NOMO-1 treated with DMSO at 0.1 percent for 48 hours (cell line): ENCODE results near the gene TMEM127.
"Not testable (repeated sequence)": the region's sequence is repeated elsewhere in the genome, so short reads cannot be mapped to it uniquely, and the experiment has no call there.

Experiments
- DNase-seq: peaks from one replicate; lab custom pipeline; 2025; ENCODE audit not compliant: unreplicated experiment; lab: John Stamatoyannopoulos, UW

Gene TMEM127

DNA sequence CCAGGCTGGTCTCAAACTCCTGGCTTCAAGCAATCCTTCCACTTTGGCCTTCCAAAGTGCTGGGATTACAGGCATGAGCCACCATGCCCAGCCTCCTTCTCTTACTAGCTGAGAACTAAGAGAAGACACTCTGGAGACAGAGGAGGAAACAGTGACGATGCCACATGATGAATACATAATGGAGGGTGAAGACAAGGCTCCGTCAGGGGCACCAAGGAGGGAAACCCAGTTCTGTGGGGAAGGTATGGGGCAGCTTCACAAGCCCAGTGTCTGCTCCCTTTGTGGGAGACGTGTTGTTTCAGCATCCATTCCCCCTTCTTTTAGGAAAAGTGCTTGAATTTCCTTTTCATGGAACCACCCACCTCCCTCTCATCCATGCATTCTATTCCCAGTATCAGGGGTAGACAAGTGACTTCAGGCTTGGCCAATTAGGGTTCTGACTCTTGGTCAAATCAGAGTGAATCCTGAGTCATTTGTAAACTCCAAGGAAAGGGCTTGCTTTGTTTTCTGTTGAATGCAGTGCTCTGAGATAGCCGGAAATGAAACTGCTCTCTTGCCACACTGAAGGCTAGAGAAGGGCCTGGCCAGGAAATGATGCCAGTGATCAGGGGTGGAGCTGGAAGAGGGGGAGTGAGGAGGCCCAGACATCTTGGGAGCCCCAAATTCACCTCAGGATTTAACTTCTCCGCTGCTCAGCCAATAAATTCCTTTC is 23.7 kb downstream of the TMEM127 start:
- DNase-seq = peak; percentile 91

DNA sequence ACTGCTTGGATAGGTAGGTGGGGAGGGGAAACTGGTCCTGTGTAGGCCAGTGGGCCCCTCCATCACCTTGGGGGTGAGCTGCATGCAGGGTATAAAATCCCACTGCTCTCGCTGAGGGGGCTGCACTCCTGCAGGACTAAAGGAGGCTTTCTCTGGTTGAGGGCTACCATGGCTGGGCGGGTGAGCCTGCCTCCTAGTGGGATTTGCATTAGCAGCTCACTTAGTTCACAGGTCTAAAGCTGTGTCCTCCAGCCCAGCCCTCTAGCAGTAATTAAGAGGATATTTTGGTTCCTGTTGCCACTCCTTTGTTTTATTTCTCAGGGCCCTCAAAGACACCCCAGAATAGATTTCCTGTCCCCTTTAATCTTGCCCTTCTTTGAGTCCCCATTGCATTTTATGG is 24.6 kb downstream of the TMEM127 start:
- DNase-seq = peak; percentile 34

DNA sequence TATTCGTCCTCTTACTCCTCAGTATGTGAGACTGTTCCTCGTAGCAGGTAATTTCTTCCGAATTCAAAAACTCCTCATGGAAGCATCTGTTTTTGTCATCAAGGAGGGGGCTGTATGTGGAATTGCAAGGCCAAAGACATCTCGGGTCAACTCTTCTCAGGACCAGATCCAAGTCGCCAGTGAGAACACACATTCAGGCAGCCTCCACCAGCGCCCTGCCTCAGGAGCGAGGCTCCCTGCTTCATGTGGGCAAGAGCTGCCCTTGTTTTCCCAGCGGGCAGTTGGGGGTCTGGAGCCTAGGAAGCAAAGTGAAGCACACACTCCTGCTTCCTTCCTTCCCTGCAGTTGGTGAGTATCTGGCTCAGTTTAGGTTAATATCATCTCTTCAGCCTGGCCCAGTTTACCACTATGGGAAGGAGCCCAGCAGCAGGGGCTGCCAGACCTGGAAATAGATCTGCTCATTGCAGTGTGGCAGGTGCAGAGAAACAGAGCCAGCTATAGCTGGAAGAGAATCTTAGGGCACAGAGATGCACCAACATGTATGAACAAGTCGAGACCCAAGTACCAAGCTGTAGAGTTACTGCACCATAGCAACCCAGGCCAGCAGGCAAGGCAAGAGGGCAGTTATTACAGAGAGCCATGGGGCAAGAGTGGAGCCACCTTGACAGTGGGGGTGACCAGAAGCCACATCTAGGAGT is 25.3 kb downstream of the TMEM127 start:
- DNase-seq = no peak

DNA sequence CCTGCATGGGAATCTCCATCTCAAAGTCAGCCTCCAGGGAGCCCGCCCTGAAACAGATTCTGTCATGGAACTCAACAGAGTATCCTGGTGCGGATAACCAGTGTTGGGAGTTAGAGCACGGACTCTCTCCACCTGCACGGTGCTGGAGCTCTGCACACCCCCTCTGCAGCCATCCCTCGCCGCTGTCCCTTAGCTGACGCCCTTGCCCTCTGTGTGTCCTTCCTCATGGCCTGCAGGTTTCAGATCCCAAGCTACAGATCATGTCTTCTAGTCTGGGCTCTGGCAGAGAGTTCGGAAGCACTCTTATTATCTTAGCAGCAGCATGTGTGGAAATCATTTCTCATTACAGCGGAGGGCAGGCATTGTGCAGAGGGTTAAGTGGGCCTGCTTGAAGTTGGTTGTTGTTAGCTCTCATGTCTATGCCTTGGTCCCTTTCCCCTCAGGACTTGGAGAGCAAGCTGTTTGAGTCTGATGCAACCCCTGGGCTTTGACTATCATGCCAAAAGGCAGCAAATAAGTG is 26.0 kb downstream of the TMEM127 start:
- DNase-seq = no peak

DNA sequence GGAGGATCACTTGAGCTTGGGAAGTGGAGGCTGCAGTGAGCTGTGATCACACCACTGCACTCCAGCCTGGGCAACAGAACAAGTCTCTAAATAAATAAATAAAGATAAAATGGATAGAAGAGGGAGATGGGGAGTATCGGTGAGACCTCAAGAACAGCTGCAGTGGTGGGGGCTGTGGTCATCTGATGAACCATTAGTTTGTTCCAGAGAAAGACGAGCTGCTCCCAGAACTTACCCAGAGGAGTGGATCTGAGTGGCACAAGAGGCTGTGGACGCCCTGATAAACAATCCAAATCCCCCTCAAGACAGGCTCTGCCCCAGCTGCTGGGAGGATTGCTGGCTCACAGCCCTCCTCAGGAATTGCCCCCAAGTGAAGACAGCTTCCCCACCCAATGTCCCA is 26.7 kb downstream of the TMEM127 start:
- no peak for DNase-seq

DNA sequence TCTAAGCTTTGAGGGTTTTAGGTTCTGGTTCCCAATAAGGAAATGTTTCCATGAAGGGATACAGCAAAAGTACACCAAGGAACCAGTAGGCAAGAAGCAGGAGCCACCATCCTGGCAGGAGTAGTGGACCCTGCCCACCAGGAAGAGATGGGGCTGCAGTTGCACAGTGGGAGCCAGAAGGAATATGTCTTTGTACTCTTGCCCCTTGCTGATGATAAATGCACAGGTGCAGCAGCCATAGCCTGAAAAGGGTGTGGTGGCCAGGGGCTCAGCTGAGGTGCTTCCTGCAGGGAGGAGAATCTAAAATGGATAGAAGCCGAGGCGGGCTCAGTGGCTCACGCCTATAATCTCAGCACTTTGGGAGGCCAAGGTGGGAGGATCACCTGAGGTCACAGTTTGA is 27.5 kb downstream of the TMEM127 start:
- no peak for DNase-seq

DNA sequence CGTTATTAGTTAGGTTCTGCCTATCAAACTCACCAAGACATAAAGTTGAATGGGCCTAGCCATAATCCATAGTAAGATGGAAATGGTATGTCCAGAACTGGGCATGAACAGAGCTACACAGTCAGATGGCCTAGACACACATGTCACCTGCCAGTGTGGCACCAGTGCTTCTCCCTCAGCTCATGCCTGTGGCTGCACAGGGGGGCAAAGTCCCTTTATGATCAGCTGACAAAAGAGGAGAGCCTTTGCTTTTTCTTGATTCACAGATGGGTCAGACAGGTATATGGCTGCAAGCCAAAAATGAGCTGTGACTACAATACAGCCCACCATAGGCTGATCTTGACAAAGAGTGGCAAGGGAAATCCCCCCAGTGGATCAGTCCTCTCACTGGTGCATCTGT is 28.9 kb downstream of the TMEM127 start:
- no peak for DNase-seq

DNA sequence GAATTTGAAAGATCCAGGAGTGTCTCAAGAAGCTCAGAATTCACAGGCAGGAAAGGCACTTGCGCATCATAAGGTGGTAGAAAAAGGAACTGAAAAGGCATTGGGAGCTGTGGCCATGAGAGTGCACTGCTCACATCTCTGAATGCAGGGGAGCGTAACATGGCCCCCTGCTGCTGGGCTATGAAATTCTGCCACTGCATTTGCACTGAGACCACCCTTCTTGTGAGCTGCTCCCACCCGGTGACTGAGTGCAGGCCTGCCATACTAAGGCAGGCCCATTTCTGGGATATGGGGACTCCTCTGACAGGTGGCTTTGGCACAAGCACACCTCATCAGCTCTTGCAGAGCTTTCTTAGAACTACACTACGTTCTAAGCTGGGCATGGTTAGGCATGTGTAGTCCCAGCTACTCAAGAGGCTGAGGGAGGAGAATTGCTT is 31.9 kb downstream of the TMEM127 start:
- DNase-seq = peak; percentile 81

DNA sequence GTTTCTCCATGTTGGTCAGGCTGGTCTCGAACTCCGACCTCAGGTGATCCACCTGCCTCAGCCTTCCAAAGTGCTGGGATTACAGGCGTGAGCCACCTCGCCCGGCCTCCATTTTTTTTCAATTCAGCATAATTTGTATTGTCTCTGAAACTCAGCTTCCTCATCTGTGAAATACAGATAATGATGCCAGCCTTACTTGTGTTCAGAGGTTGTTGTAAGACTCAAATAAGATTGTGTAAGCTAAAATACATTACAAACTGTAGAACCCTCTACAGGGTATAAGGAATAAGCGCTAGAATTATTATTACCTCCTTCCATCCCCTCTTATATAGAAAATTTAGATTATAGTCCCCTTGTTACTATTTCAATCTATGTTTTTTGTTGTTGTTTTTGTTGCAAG is 32.4 kb downstream of the TMEM127 start:
- peak; percentile 68 for DNase-seq

DNA sequence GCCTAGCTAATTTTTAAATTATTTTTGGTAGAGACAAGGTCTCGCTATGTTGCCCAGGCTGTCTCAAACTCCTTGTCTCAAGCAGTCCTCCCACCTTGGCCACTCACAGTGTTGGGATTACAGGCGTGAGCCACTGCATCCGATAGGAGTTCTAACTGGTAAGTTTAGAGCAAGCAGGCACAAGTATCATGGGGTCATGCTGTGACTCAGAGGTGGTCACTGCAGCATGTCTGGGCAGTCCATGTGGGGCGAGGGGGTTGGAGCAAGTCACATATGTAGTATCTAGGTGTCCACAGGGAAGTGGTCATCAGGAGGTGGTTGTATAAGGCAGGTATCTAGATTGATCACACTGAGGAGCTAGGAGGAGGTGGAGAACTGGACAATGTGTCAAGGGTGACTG is 34.5 kb downstream of the TMEM127 start:
- DNase-seq = no peak

DNA sequence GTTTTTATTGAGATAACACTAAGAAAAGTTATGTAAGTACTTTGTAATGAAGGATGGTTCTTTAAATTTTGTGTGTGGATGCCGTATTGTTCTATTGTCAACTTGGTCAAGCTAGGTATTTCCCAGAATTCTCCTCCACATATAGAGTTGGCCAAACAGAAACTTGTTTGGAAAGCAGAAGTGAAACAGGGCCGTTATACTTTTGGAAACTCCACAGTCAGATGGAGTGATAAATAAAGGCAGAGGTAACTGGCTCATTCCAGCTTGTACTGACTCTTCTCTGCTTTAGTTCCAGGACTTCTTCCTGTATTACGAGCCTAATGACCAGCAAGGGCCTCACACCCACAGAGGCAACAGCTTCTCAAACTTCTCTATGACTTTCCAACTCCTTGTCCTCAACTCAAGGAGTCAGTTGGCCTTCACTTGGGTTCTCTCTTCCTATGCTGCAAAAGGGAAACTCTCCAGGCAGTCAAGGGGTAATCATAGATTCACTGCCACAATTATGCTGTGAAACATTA is 40.7 kb downstream of the TMEM127 start:
- peak; percentile 98 for DNase-seq

DNA sequence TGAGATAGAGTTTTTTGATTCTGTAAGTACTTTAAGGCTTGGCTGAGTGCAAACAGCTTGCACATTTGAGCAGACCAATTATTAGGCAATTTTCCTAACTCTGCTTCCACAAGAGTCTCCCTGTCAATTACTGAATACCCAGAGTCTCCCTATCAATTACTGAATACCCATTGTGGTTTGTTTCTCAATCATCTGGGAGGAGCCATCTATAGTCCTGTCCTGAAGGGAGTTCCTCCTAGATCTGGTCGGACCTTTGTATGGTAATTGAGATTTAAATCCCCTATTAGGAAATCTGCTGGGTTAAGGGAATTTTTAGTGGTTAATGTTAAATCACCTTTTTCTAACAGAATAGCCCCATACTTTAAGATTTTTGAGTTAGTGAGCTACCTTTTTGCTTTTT is 44.7 kb downstream of the TMEM127 start:
- DNase-seq = peak; percentile 67

DNA sequence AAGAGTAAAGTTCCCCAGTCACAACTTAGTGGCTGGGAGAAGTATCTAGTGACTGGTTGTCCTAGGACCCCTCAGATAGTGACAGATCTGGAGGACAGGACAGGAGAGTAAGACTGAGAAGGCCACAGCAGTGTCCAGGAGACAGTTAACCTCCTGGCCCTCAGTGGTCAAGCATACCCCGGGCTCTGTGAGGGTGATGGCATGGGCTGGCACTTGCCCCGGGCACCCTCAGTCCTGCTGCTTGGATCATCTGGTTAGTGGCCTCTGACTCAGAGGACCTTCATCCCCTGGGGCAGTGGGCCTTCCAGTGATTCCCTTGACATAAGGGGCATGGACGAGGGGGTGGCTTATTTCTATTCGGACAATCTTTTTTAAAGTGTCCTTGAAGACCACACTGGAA is 45.8 kb downstream of the TMEM127 start:
- not testable (repeated sequence) for DNase-seq

DNA sequence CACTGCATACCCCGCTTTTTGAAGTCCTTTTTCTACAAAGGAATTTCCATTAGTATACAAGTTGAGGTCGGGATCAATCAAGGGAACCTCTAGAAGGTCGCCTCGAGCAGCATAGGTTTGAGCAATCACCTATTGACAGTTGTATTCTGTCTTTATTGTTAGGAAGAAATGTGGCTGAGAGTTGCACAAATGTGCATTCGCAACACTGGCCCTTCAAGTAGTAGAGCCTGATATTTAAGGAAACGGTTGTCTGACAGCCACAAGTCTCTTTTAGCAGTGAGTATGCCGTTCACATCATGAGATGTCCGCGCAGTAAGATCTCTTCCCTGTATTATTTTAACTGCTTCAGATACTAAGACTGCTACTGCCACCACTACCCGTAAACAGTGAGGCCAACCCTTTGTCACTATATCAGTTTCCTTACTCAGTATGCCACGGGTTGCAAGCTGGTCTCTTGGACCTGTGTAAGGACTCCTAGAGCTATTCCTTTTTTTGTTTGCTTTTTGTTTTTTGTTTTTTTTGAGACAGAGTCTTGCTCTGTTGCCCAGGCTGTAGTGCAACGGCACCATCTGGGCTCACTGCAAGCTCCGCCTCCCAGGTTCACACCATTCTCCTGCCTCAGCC is 47.2 kb downstream of the TMEM127 start:
- DNase-seq = peak; percentile 80

DNA sequence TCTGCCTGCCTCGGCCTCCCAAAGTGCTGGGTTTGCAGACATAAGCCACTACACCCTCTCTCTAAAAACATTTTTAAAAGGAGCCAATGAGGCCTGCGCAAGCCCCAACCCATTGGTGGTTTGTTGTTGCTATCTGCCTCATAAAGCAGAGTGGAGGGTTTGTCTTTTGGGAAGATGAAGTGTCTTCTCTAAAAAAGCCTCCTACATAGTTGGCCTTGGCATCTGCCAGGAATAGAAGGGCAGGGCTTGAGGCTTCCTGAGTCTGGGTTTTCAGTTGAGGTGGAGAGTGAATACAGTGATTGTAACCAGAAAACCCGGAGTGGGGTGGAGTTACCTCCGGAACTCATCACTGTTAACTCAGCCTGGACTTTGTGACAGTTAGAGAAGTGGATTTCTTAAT is 51.2 kb downstream of the TMEM127 start:
- peak; percentile 28 for DNase-seq

DNA sequence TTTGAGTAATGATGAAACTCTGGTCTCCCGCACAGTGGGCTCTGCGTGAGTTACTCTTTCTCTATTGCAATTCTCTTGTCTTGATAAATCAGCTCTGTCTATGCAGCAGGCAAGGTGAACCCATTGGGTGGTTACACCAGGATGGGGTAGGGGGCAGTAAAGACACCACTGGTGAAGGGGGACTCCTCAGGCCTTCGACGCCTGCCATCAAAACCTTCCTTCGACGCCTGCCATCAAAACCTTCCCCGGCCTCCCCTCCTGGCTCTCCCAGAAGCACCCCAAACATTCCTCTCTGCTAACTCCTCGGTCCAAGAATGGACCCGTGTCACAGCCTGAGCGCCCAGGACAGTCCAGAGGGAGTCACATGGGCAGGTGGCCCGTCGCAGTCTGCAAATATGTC is 52.4 kb downstream of the TMEM127 start:
- no peak for DNase-seq

DNA sequence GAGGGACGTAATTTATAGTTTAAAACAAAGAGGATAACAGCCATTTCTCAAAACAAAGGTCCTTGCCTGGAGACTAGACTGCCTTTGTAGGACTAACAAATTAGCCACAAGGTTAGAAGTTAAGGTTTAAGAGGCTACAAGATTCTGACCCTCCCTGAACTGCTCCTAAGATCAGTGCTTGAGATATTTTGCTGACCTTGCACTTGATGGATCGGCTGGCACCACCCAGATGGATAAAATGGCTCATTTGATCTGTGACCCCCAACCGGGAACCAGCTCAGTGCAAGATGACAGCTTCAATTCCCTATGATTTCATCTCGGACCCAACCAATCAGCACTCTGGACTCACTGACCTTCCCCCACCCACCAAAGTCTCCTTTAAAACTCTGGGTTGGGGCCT is 53.5 kb downstream of the TMEM127 start:
- DNase-seq = no peak

DNA sequence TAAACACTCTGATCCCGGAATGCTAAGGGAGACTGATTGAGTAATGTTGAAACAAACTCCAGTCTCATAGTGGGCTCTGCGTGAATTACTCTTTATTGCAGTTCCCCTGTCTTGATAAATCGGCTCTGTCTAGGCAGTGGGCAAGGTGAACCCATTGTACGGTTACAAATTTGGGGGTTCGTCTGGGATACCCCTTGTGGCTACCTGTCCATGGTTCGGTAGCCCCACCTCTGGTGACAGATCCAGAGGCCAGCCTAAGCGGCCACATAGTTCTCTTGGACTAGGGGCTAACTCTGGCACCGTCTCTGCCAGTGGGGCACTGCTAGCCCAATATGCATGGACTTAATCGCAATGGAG is 56.1 kb downstream of the TMEM127 start:
- DNase-seq = peak; percentile 7

DNA sequence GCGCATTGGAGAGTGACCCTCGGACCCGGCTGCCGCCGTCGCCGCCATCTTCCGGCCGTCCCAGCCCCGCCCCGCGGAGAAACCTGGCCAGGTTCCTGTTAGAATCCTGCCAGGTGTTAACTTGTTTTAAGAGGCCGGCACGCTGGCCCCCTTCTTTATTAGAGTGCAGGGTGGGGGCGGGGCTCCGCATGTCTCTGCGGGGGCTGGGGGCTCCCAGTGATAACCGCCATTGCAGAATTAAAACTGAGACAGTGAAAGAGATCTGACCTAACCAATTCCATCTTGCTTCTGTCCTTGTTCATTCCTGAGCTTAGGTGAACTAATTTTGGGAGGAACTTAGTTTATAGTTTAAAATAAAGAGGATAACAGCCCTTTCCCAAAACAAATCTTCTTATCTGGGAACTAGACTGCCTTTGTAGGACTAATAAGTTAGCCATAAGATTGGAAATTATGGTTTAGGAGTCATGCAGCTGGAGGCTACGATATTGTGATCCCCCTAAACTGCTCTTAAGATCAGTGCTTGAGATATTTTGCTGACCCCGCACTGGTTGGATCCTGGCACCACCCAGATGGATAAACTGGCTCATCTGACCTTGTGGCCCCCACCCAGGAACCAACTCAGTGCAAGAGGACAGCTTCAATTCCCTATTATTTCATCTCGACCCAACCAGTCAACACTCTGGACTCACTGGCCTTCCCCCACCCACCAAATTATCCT is 56.6 kb downstream of the TMEM127 start:
- no peak for DNase-seq

DNA sequence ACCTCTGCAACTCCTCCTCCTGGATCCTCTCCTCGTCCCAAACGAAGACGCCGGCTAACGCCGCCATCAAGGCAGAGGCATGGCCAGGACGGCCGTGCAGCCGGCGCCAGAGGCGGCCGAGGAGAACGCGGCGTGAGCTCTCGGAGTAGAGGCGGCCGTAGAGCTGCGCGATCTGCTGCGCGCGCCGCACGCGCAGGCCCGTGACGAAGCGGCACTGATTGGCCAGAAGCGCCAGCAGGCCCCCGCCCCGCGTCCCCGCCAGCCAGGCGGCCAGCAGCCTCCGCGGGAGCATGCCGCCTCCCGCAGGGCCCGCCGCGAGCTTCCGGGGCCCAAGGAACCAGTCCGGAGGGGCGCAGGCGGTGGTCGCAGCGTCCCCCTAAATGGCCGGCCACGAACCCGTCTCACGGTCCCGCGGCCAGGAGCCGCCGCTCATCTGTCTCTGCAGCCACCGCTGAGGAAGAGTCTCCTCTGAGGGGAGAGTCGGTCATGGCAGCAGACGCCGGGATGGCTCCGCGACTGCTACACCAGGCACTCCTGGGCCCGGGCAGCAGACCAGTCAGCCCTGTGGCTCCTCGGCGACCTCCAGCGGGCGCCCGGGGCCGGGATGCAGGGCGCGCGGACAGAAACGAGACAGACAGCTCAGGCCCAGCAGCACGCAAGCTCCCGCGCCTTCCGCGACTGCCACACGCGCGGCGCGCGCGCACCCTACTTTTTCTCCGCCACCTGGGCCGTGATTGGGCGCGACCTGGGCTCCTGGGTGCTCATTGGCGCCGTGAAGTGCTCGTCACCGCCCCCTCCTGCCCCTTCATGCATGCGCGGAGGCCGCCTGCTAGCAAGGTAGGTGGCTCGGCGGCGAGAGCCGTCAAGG is 57.4 kb downstream of the TMEM127 start, which contains the start of gene STARD7:
STARD7 (minus strand) TSS at position 685 of the 868 bp plus-strand sequence; CDS start at position 292, 393 bp downstream.
- DNase-seq = peak; percentile 95
